Measurements from ENCODE around the gene ZNF397. TPM values are rescaled to one million over a fixed set of nuclear protein-coding genes. Genes with fewer than 3 reads are reported as not detected.

ZNF397 gene
- total and polyA plus RNA-seq, 9 of the 15 experiments (the other 6 are each of a cell fraction or from before 2014, with no cell fraction given), result 6.4 to 24.2 (median 19.3) TPM

DNA sequence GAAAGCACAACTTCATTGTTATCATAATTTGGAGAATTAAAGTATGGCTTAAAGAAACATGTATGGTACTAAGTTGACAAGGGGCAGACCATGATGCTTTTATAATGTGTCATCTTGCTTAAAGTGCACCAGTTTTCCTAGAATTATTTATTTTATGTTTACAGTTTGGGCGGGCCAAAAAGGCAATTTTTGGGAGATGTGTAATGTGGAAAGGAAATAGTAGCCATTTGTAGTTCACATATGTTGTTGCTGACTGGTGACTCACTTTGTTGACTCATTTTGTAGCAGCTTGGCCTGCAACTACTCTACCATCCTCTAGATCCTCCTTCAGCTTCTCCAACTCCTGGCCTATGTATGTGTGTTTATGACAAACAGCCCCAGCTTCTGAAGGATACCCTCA lies 41.5 kb downstream of the ZNF397 start:
- H3K4me3 ChIP-seq, result no peak overlapping the region

More for the DNA sequence above, 41.5 kb downstream of the ZNF397 start:
- ATAC-seq (no peak), FAIRE-seq (no peak), DNase-seq (ENCODE audit: extremely low read depth in 1 of 4, low spot score in 3 of 4) (no peak)
- 25% methylated on average over 1 of the region's 1 CpG for WGBS (ENCODE audit: insufficient coverage, low coverage, missing lambda C conversion rate)
- Histone ChIP-seq H3K4me2 (ENCODE audit: insufficient read depth, low read length) (no peak overlapping the region), H3K36me3 (ENCODE audit: control insufficient read depth, insufficient read depth, low read length) (no peaks in the 10 kb centered on the region), H3K27ac (ENCODE audit: extremely low read depth, low read depth, low read length) (no peak overlapping the region), H3K9me3 (replicated peaks; ENCODE audit: control insufficient read depth, insufficient read depth, low read depth, low read length) (peaks cover 9% of the 10 kb centered on the region), H2AFZ (ENCODE audit: low read depth, low read length) (no peak overlapping the region), H3K4me1 (replicated peaks in 1 of 2; ENCODE audit: control insufficient read depth in 2 of 2, insufficient read depth in 2 of 2, low read length in 2 of 2) (no peaks in the 10 kb centered on the region), H3K79me2 (ENCODE audit: control insufficient read depth, insufficient read depth, low read length) (no peaks in the 10 kb centered on the region; the same call in 1 of the 3 replicates), H3K27me3 (ENCODE audit: control insufficient read depth in 2 of 2, insufficient read depth in 2 of 2, low read length in 2 of 2) (no peaks in the 10 kb centered on the region), H4K20me1 (replicated peaks; ENCODE audit: control insufficient read depth, insufficient read depth, low read length) (no peaks in the 10 kb centered on the region), H3K9me1 (ENCODE audit: control insufficient read depth, insufficient read depth, low read length) (no peaks in the 10 kb centered on the region), H3K9ac (ENCODE audit: insufficient read depth in 1 of 2, low read depth in 2 of 2, low read length in 2 of 2) (no peak overlapping the region)
- ChIA-PET CTCF (ENCODE audit: low intra/inter-chr PET ratio) (no interaction called here), POLR2A (no interaction called here)
- TF ChIP-seq HNRNPUL1 (IDR thresholded peaks at IDR 0.05; ENCODE audit: low read length), result no peak
- no peak for TF ChIP-seq HMG20B (CRISPR knock-in tag; IDR thresholded peaks at IDR 0.05)
- TF ChIP-seq ZNF785 (CRISPR knock-in tag; IDR thresholded peaks at IDR 0.05), result no peak
- peak; percentile 56 for TF ChIP-seq FOSL1 (tag; conservative IDR thresholded peaks at IDR 0.05)
- TF ChIP-seq ZNF232 (CRISPR knock-in tag; IDR thresholded peaks at IDR 0.05), result no peak
- TF ChIP-seq, protein P1, sequence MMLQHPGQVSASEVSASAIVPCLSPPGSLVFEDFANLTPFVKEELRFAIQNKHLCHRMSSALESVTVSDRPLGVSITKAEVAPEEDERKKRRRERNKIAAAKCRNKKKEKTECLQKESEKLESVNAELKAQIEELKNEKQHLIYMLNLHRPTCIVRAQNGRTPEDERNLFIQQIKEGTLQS (IDR thresholded peaks at IDR 0.05), result 0 out of 2 replicates have a peak, but pooled peaks have one; percentile 27
- TF ChIP-seq, protein P1 (CRISPR knock-in tag; conservative IDR thresholded peaks at IDR 0.05), result no peak
- BruUV-seq (replicated peaks), result no TSS peak
- intact Hi-C loops (cut with micrococcal nuclease) (no loop called here), in situ Hi-C loops (cut with MboI) (no loop called here)

All from K562 (cell line).